Measurements from ENCODE around the gene APBA2.

Gene APBA2

GRCh38 chr15:28911310-28911931 lies 25.6 kb downstream of the APBA2 start:
- DNase-seq (ENCODE audit: low read depth): no peak
- TF ChIP-seq MYC (IDR thresholded peaks at IDR 0.05; ENCODE audit: low read depth, low read length) (no peak), CTCF (IDR thresholded peaks at IDR 0.05; ENCODE audit: low read depth, low read length) (no peak)
- no peak overlapping the region for H3K4me3 ChIP-seq (ENCODE audit: low read depth, low read length)

GRCh38 chr15:28912422-28912821 lies 26.6 kb downstream of the APBA2 start:
- DNase-seq (ENCODE audit: low read depth): no peak
- H3K4me3 ChIP-seq (ENCODE audit: low read depth, low read length): no peak overlapping the region
- TF ChIP-seq MYC (IDR thresholded peaks at IDR 0.05; ENCODE audit: low read depth, low read length): no peak
- TF ChIP-seq POLR2A (IDR thresholded peaks at IDR 0.05; ENCODE audit: extremely low read depth, insufficient read length): no peak
- no peak for TF ChIP-seq MAX (IDR thresholded peaks at IDR 0.05; ENCODE audit: low read depth, low read length)
- TF ChIP-seq CTCF (IDR thresholded peaks at IDR 0.05; ENCODE audit: low read depth, low read length): no peak

- TF ChIP-seq MAX (IDR thresholded peaks at IDR 0.05; ENCODE audit: low read depth, low read length): no peak
- no peak for TF ChIP-seq CTCF (IDR thresholded peaks at IDR 0.05; ENCODE audit: low read depth, low read length)
- TF ChIP-seq POLR2A (IDR thresholded peaks at IDR 0.05; ENCODE audit: extremely low read depth, insufficient read length): no peak
- TF ChIP-seq MYC (IDR thresholded peaks at IDR 0.05; ENCODE audit: low read depth, low read length): no peak
- no peak overlapping the region for H3K4me3 ChIP-seq (ENCODE audit: low read depth, low read length)
- DNase-seq (ENCODE audit: low read depth): no peak
Measured at GRCh38 chr15:28913171-28913765, 27.5 kb downstream of the APBA2 start.

GRCh38 chr15:28914046-28914445 lies 28.3 kb downstream of the APBA2 start:
- TF ChIP-seq POLR2A (IDR thresholded peaks at IDR 0.05; ENCODE audit: extremely low read depth, insufficient read length) (no peak), MAX (IDR thresholded peaks at IDR 0.05; ENCODE audit: low read depth, low read length) (no peak), CTCF (IDR thresholded peaks at IDR 0.05; ENCODE audit: low read depth, low read length) (no peak)
- DNase-seq (ENCODE audit: low read depth): no peak
- no peak overlapping the region for H3K4me3 ChIP-seq (ENCODE audit: low read depth, low read length)

- no peak for DNase-seq (ENCODE audit: low read depth)
- no peak for TF ChIP-seq MAX (IDR thresholded peaks at IDR 0.05; ENCODE audit: low read depth, low read length)
- TF ChIP-seq POLR2A (IDR thresholded peaks at IDR 0.05; ENCODE audit: extremely low read depth, insufficient read length): no peak
- TF ChIP-seq MYC (IDR thresholded peaks at IDR 0.05; ENCODE audit: low read depth, low read length): no peak
- no peak for TF ChIP-seq CTCF (IDR thresholded peaks at IDR 0.05; ENCODE audit: low read depth, low read length)
- no peak overlapping the region for H3K4me3 ChIP-seq (ENCODE audit: low read depth, low read length)
Measured at GRCh38 chr15:28914483-28915023, 28.8 kb downstream of the APBA2 start.

Measured in NB4 (cell line).